CD8-positive, alpha-beta memory T cell (primary cell): ENCODE measurements around the gene OTOA. TPM values are rescaled to one million over a fixed set of nuclear protein-coding genes. Genes with fewer than 3 reads are reported as not detected.

Source experiments
- CTCF ChIA-PET: fragments of 350-600 bp; sonication (Branson Sonifier 250); formaldehyde crosslinking; loops from one replicate; lab custom pipeline; 2021; ENCODE audit warnings: antibody characterized with exemption; lab: Charles Lee
- POLR2A ChIA-PET: fragments of 350-600 bp; sonication (Branson Sonifier 250); formaldehyde crosslinking; loops from one replicate; lab custom pipeline; 2021; ENCODE audit warnings: antibody characterized with exemption; lab: Charles Lee
- DNase-seq, 5 donors: peaks; one replicate each; pipeline versions ENCODE4 v3.0.0 to v3.0.0-alpha.2; 2020 to 2022; ENCODE audit warnings: mixed read lengths in 1 of 5
- H3K27ac ChIP-seq: one replicate; pipeline ENCODE4 v1.7.0; 2013; ENCODE audit warnings: low read depth, mild to moderate bottlenecking, low read length, moderate library complexity
- H3K27me3 ChIP-seq: 2 replicates; pipeline ENCODE4 v1.7.0; 2013; ENCODE audit warnings: low read length, mild to moderate bottlenecking; ENCODE audit not compliant: insufficient read depth, poor library complexity, severe bottlenecking
- H3K36me3 ChIP-seq: 2 replicates; pipeline ENCODE4 v1.7.0; 2013; ENCODE audit warnings: mild to moderate bottlenecking, low read length, moderate library complexity; ENCODE audit not compliant: insufficient read depth
- H3K4me1 ChIP-seq: 2 replicates; pipeline ENCODE4 v1.7.0; 2013; ENCODE audit warnings: mild to moderate bottlenecking, low read length, moderate library complexity; ENCODE audit not compliant: insufficient read depth
- H3K4me3 ChIP-seq: 2 replicates; pipeline ENCODE4 v1.7.0; 2013; ENCODE audit warnings: mild to moderate bottlenecking, low read length
- H3K9me3 ChIP-seq: 2 replicates; pipeline ENCODE4 v1.7.0; 2013; ENCODE audit warnings: mild to moderate bottlenecking, low read length
- H3K27ac Mint-ChIP-seq, 8 donors: one replicate each; pipeline ENCODE4 v1.8.0; 2020 to 2021; ENCODE audit warnings: mixed read lengths in 8 of 8, mild to moderate bottlenecking in 6 of 8, inconsistent platforms in 3 of 8, moderate library complexity in 3 of 8
- H3K27me3 Mint-ChIP-seq, 2 donors: one replicate each; pipeline ENCODE4 v1.8.0; 2020 to 2021; ENCODE audit warnings: mixed read lengths in 2 of 2, mild to moderate bottlenecking in 1 of 2, moderate library complexity in 1 of 2
- H3K36me3 Mint-ChIP-seq, 3 donors: one replicate each; pipeline ENCODE4 v1.8.0; 2020 to 2021; ENCODE audit warnings: mixed read lengths in 3 of 3, inconsistent platforms in 1 of 3, mild to moderate bottlenecking in 1 of 3
- H3K4me1 Mint-ChIP-seq, 3 donors: one replicate each; pipeline ENCODE4 v1.8.0; 2020 to 2021; ENCODE audit warnings: mixed read lengths in 3 of 3, inconsistent platforms in 1 of 3, mild to moderate bottlenecking in 1 of 3
- H3K4me3 Mint-ChIP-seq, 7 donors: one replicate each; pipeline ENCODE4 v1.8.0; 2020 to 2021; ENCODE audit warnings: mixed read lengths in 7 of 7, mild to moderate bottlenecking in 6 of 7, moderate library complexity in 4 of 7, inconsistent platforms in 2 of 7
- H3K9me3 Mint-ChIP-seq, 5 donors: one replicate each; pipeline ENCODE4 v1.8.0; 2020 to 2022; ENCODE audit warnings: mixed read lengths in 5 of 5, mild to moderate bottlenecking in 3 of 5, moderate library complexity in 2 of 5, inconsistent platforms in 1 of 5
- polyA plus RNA-seq: library from polyadenylated mRNA; unstranded; fragments of 300-500 nt; fragmentation: Illumina TruSeq; gene quantifications from one replicate; pipeline ENCODE4 v1.2.3, GENCODE V29; 2021
- total RNA-seq, 2 experiments: library from RNA; stranded (reverse); gene quantifications; one replicate each; pipeline ENCODE4 v1.2.3, GENCODE V29; 2021

Gene OTOA
- total and polyA plus RNA-seq, 3 experiments from 2014 or later, result 0.09 TPM; not detected in 1

GRCh38 chr16:21642861-21643260 lies 20.9 kb upstream of the OTOA start:
- peak overlapping the region in 2 of 8 donors; percentile 18 to 61 for H3K27ac Mint-ChIP-seq
- peaks cover 57 to 67% (median 65%) of the 10 kb centered on the region in 3 donors for H3K4me1 Mint-ChIP-seq
- Histone ChIP-seq H3K27me3 (no peaks in the 10 kb centered on the region), H3K4me3 (no peak overlapping the region), H3K9me3 (no peaks in the 10 kb centered on the region), H3K4me1 (peaks cover 64% of the 10 kb centered on the region), H3K36me3 (no peaks in the 10 kb centered on the region), H3K27ac (no peak overlapping the region)
- DNase-seq, result no peak
- no peak overlapping the region for H3K4me3 Mint-ChIP-seq
- ChIA-PET CTCF (interaction anchor here (1.0 to 7.5 kb wide), 4 partner anchors 14 to 67 kb away, joined by 3 to 54 read pairs (median 12); no protein-coding TSS in a partner anchor), POLR2A (no interaction called here)
- peaks cover 0 to 6% (median 3%) of the 10 kb centered on the region in 3 donors for H3K36me3 Mint-ChIP-seq
- H3K9me3 Mint-ChIP-seq, result no peaks in the 10 kb centered on the region
- H3K27me3 Mint-ChIP-seq, result no peaks in the 10 kb centered on the region

GRCh38 chr16:21643785-21644184 lies 20.0 kb upstream of the OTOA start:
- Mint-ChIP-seq H3K4me3 (peak overlapping the region in 5 of 7 donors; percentile 10 to 85 (median 28)), H3K36me3 (peaks cover 0 to 6% (median 3%) of the 10 kb centered on the region in 3 donors), H3K27ac (peak overlapping the region; percentile 17 to 98 (median 86)), H3K4me1 (peaks cover 58 to 67% (median 66%) of the 10 kb centered on the region in 3 donors), H3K9me3 (no peaks in the 10 kb centered on the region), H3K27me3 (no peaks in the 10 kb centered on the region)
- Histone ChIP-seq H3K27ac (no peak overlapping the region), H3K9me3 (no peaks in the 10 kb centered on the region), H3K4me3 (no peak overlapping the region), H3K36me3 (no peaks in the 10 kb centered on the region), H3K27me3 (no peaks in the 10 kb centered on the region), H3K4me1 (peaks cover 64% of the 10 kb centered on the region)
- no peak for DNase-seq
- ChIA-PET CTCF (interaction anchor here (1.8 to 7.5 kb wide), 3 partner anchors 13 to 60 kb away, joined by 8 to 54 read pairs (median 31); no protein-coding TSS in a partner anchor), POLR2A (no interaction called here)

- Histone ChIP-seq H3K27ac (peak overlapping the region; percentile 43), H3K27me3 (no peaks in the 10 kb centered on the region), H3K4me1 (peaks cover 60% of the 10 kb centered on the region), H3K4me3 (peak overlapping the region; percentile 49), H3K9me3 (no peaks in the 10 kb centered on the region), H3K36me3 (no peaks in the 10 kb centered on the region)
- H3K4me1 Mint-ChIP-seq, result peaks cover 54 to 63% (median 59%) of the 10 kb centered on the region in 3 donors
- H3K27ac Mint-ChIP-seq, result peak overlapping the region; percentile 85 to 98 (median 94)
- H3K4me3 Mint-ChIP-seq, result peak overlapping the region; percentile 67 to 90 (median 80)
- no peak for DNase-seq
- no peaks in the 10 kb centered on the region for H3K27me3 Mint-ChIP-seq
- CTCF ChIA-PET, result interaction anchor here (1.5 to 3.1 kb wide), 3 partner anchors 12 to 61 kb away, joined by 4 to 31 read pairs (median 9); no protein-coding TSS in a partner anchor
- POLR2A ChIA-PET, result interaction anchor here (1.3 to 2.1 kb wide), 2 partner anchors 46 to 547 kb away, joined by 5 to 13 read pairs; partner anchors contain the start of gene METTL9
- no peaks in the 10 kb centered on the region for H3K9me3 Mint-ChIP-seq
- H3K36me3 Mint-ChIP-seq, result peaks cover 0 to 6% (median 3%) of the 10 kb centered on the region in 3 donors
These were observed 19.1 kb upstream of the OTOA start for GRCh38 chr16:21644674-21645073.

GRCh38 chr16:21645261-21645721 lies 18.5 kb upstream of the OTOA start:
- DNase-seq, result peak in 3 of 5 donors; percentile 56 to 74 (median 65)
- Histone ChIP-seq H3K27ac (peak overlapping the region; percentile 43), H3K36me3 (no peaks in the 10 kb centered on the region), H3K4me1 (peaks cover 57% of the 10 kb centered on the region), H3K4me3 (peak overlapping the region; percentile 49), H3K9me3 (no peaks in the 10 kb centered on the region), H3K27me3 (no peaks in the 10 kb centered on the region)
- Mint-ChIP-seq H3K9me3 (no peaks in the 10 kb centered on the region), H3K27me3 (no peaks in the 10 kb centered on the region), H3K27ac (peak overlapping the region; percentile 85 to 98 (median 94)), H3K36me3 (peaks cover 0 to 6% (median 3%) of the 10 kb centered on the region in 3 donors), H3K4me1 (peaks cover 54 to 63% (median 59%) of the 10 kb centered on the region in 3 donors), H3K4me3 (peak overlapping the region; percentile 67 to 90 (median 80))
- POLR2A ChIA-PET, result interaction anchor here (0.7 to 2.1 kb wide), 3 partner anchors 47 to 546 kb away, joined by 3 to 13 read pairs (median 5); partner anchors contain the start of gene METTL9
- CTCF ChIA-PET, result interaction anchor here (1.2 to 3.1 kb wide), 6 partner anchors 12 to 63 kb away, joined by 3 to 31 read pairs (median 8); no protein-coding TSS in a partner anchor

GRCh38 chr16:21646091-21646490 lies 17.7 kb upstream of the OTOA start:
- H3K27ac Mint-ChIP-seq, result peak overlapping the region; percentile 85 to 98 (median 92)
- peak overlapping the region; percentile 43 for H3K27ac ChIP-seq
- no peak for DNase-seq
- peaks cover 57% of the 10 kb centered on the region for H3K4me1 ChIP-seq
- H3K27me3 ChIP-seq, result no peaks in the 10 kb centered on the region
- peaks cover 0 to 4% (median 2%) of the 10 kb centered on the region in 3 donors for H3K36me3 Mint-ChIP-seq
- H3K27me3 Mint-ChIP-seq, result no peaks in the 10 kb centered on the region
- no peaks in the 10 kb centered on the region for H3K9me3 Mint-ChIP-seq
- H3K9me3 ChIP-seq, result no peaks in the 10 kb centered on the region
- no peaks in the 10 kb centered on the region for H3K36me3 ChIP-seq
- peak overlapping the region; percentile 49 for H3K4me3 ChIP-seq
- H3K4me1 Mint-ChIP-seq, result peaks cover 52 to 62% (median 53%) of the 10 kb centered on the region in 3 donors
- H3K4me3 Mint-ChIP-seq, result peak overlapping the region in 5 of 7 donors; percentile 70 to 87 (median 80)
- POLR2A ChIA-PET, result interaction anchor here (0.7 to 2.1 kb wide), 6 partner anchors 11 to 1951 kb away, joined by 3 to 13 read pairs (median 3); partner anchors contain the start of gene METTL9
- CTCF ChIA-PET, result interaction anchor here (1.2 to 3.1 kb wide), 6 partner anchors 11 to 63 kb away, joined by 3 to 31 read pairs (median 8); no protein-coding TSS in a partner anchor

- Mint-ChIP-seq H3K9me3 (no peaks in the 10 kb centered on the region), H3K36me3 (peaks cover 0 to 4% (median 2%) of the 10 kb centered on the region in 3 donors), H3K4me3 (peak overlapping the region; percentile 68 to 82 (median 78)), H3K27ac (peak overlapping the region; percentile 85 to 98 (median 92)), H3K27me3 (no peaks in the 10 kb centered on the region), H3K4me1 (peaks cover 54 to 70% (median 60%) of the 10 kb centered on the region in 3 donors)
- H3K4me3 ChIP-seq, result peak overlapping the region; percentile 12
- H3K27ac ChIP-seq, result peak overlapping the region; percentile 26
- H3K9me3 ChIP-seq, result no peaks in the 10 kb centered on the region
- H3K27me3 ChIP-seq, result no peaks in the 10 kb centered on the region
- H3K4me1 ChIP-seq, result peaks cover 57% of the 10 kb centered on the region
- ChIA-PET POLR2A (interaction anchor here (0.9 to 1.0 kb wide), 3 partner anchors 10 to 54 kb away, joined by 3 to 5 read pairs (median 3); no protein-coding TSS in a partner anchor), CTCF (interaction anchor here (1.0 to 3.1 kb wide), 3 partner anchors 10 to 61 kb away, joined by 3 to 31 read pairs (median 23); no protein-coding TSS in a partner anchor)
- peak; percentile 42 to 85 (median 72) for DNase-seq
- H3K36me3 ChIP-seq, result no peaks in the 10 kb centered on the region
These were observed 16.8 kb upstream of the OTOA start for GRCh38 chr16:21646721-21647561.

- H3K4me3 ChIP-seq, result no peak overlapping the region
- H3K4me3 Mint-ChIP-seq, result peak overlapping the region; percentile 25 to 82 (median 62)
These were observed 16.1 kb upstream of the OTOA start for GRCh38 chr16:21647562-21648164.

More at GRCh38 chr16:21647562-21648164, 16.1 kb upstream of the OTOA start:
- Mint-ChIP-seq H3K4me1 (peaks cover 55 to 72% (median 63%) of the 10 kb centered on the region in 3 donors), H3K36me3 (peaks cover 0 to 6% (median 2%) of the 10 kb centered on the region in 3 donors), H3K27me3 (no peaks in the 10 kb centered on the region), H3K9me3 (no peaks in the 10 kb centered on the region), H3K27ac (peak overlapping the region; percentile 85 to 98 (median 92))
- Histone ChIP-seq H3K9me3 (no peaks in the 10 kb centered on the region), H3K27me3 (no peaks in the 10 kb centered on the region), H3K4me1 (peaks cover 57% of the 10 kb centered on the region), H3K27ac (no peak overlapping the region), H3K36me3 (no peaks in the 10 kb centered on the region)
- DNase-seq, result no peak
- POLR2A ChIA-PET, result interaction anchor here (1.0 kb wide), 1 partner anchor 9 kb away, joined by 5 read pairs; no protein-coding TSS in a partner anchor
- CTCF ChIA-PET, result interaction anchor here (1.0 to 2.8 kb wide), 3 partner anchors 10 to 65 kb away, joined by 3 to 23 read pairs (median 3); no protein-coding TSS in a partner anchor
